NCI-H1930 (cell line): ENCODE measurements around the gene PRSS57.

Source experiments
- DNase-seq, 2 experiments: peaks; one replicate each; lab custom pipeline; 2025; lab: John Stamatoyannopoulos, UW

Gene PRSS57

DNA sequence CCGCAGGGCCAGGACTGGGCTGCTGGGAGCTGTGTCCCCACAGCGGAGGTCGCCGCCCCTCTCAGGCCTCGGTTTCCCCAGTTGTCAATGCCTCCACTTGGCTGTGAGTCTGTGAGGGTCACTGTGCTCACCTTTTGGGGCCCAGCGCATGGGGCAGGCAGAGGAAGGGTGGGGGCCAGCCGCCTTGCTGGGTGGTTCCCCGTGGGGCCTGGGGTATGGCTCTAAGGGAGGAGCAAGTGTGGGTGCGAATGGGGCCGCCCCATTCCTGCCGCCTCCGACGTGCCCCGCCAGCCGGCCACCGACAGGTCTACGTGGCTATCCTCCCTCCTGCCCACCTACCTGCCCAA is 56.4 kb downstream of the PRSS57 start:
- DNase-seq, result no peak
